ENCODE data around the gene IFFO2. TPM values are rescaled to one million over a fixed set of nuclear protein-coding genes. Genes with fewer than 3 reads are reported as not detected.

The IFFO2 gene
- total and polyA plus RNA-seq, 4 donors = 7.6 to 18.9 (median 8.3) TPM

GRCh38 chr1:18866846-18867245 lies 89.6 kb downstream of the IFFO2 start:
- ATAC-seq (ENCODE audit: insufficient read depth, low FRiP score) (no peak), DNase-seq (no peak)
- 71 to 94% methylated on average over 3 of the region's 3 CpGs for WGBS, 2 donors
- no peak overlapping the region for H3K9ac ChIP-seq (ENCODE audit: insufficient read depth in 1 of 2, low read length in 2 of 2)
- peaks cover 0 to 2% (median 0%) of the 10 kb centered on the region in 5 donors for H3K4me1 ChIP-seq (ENCODE audit: control insufficient read depth in 5 of 5, insufficient read depth in 5 of 5, low read length in 5 of 5)
- H3K27me3 ChIP-seq (ENCODE audit: control insufficient read depth in 3 of 3, insufficient read depth in 3 of 3, low read length in 2 of 3) = no peaks in the 10 kb centered on the region
- TF ChIP-seq, protein P1, sequence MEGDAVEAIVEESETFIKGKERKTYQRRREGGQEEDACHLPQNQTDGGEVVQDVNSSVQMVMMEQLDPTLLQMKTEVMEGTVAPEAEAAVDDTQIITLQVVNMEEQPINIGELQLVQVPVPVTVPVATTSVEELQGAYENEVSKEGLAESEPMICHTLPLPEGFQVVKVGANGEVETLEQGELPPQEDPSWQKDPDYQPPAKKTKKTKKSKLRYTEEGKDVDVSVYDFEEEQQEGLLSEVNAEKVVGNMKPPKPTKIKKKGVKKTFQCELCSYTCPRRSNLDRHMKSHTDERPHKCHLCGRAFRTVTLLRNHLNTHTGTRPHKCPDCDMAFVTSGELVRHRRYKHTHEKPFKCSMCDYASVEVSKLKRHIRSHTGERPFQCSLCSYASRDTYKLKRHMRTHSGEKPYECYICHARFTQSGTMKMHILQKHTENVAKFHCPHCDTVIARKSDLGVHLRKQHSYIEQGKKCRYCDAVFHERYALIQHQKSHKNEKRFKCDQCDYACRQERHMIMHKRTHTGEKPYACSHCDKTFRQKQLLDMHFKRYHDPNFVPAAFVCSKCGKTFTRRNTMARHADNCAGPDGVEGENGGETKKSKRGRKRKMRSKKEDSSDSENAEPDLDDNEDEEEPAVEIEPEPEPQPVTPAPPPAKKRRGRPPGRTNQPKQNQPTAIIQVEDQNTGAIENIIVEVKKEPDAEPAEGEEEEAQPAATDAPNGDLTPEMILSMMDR (IDR thresholded peaks at IDR 0.05; ENCODE audit: control extremely low read depth, extremely low read depth) = no peak
- H3K36me3 ChIP-seq (ENCODE audit: control insufficient read depth in 4 of 4, insufficient read depth in 4 of 4, low read length in 4 of 4) = no peaks in the 10 kb centered on the region
- no peak overlapping the region for H3K27ac ChIP-seq (ENCODE audit: low read depth in 1 of 2, low read length in 1 of 2)
- no peak overlapping the region for H3K4me3 ChIP-seq
- no peaks in the 10 kb centered on the region for H3K9me3 ChIP-seq (ENCODE audit: control insufficient read depth in 4 of 4, insufficient read depth in 3 of 4, low read length in 3 of 4)

- no peaks in the 10 kb centered on the region for H3K9me3 ChIP-seq (ENCODE audit: control insufficient read depth in 4 of 4, insufficient read depth in 3 of 4, low read length in 3 of 4)
These were observed 90.2 kb downstream of the IFFO2 start for GRCh38 chr1:18866314-18866713.

DNA sequence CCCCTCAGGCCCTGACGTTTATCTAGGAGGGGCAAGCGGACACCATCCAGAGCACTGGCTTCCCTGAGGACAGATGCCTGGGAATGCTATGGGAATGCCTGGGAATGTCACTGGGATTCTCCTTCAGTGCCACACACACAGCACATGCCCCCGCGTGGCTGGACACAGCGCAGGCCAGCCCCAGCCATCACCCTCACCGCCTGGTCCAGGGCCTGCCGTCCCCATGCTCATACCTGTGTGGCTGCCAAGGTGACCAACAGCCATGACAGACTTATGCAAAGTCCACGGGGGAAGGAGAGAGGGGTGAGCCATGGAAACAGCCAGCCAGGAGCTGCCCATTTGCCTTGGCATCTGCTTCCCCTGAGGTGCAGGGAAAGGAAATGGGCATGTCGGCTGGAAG lies 91.3 kb downstream of the IFFO2 start:
- H3K4me3 ChIP-seq = no peak overlapping the region
- H3K9me3 ChIP-seq (ENCODE audit: control insufficient read depth in 4 of 4, insufficient read depth in 3 of 4, low read length in 3 of 4) = no peaks in the 10 kb centered on the region
- no peak for ATAC-seq (ENCODE audit: insufficient read depth, low FRiP score)
- TF ChIP-seq, protein P1 (IDR thresholded peaks at IDR 0.05; ENCODE audit: control extremely low read depth, extremely low read depth) = no peak
- H3K27ac ChIP-seq (ENCODE audit: low read depth in 1 of 2, low read length in 1 of 2) = no peak overlapping the region
- no peaks in the 10 kb centered on the region for H3K27me3 ChIP-seq (ENCODE audit: control insufficient read depth in 3 of 3, insufficient read depth in 3 of 3, low read length in 2 of 3)
- peaks cover 0 to 2% (median 0%) of the 10 kb centered on the region in 5 donors for H3K4me1 ChIP-seq (ENCODE audit: control insufficient read depth in 5 of 5, insufficient read depth in 5 of 5, low read length in 5 of 5)
- no peaks in the 10 kb centered on the region for H3K36me3 ChIP-seq (ENCODE audit: control insufficient read depth in 4 of 4, insufficient read depth in 4 of 4, low read length in 4 of 4)
- no peak for DNase-seq
- WGBS, 2 donors = 75 to 79% methylated on average over 9 of the region's 9 CpGs
- H3K9ac ChIP-seq (ENCODE audit: insufficient read depth in 1 of 2, low read length in 2 of 2) = no peak overlapping the region

More at GRCh38 chr1:18866314-18866713, 90.2 kb downstream of the IFFO2 start:
- Histone ChIP-seq H3K9ac (ENCODE audit: insufficient read depth in 1 of 2, low read length in 2 of 2) (no peak overlapping the region), H3K4me3 (no peak overlapping the region), H3K27me3 (ENCODE audit: control insufficient read depth in 3 of 3, insufficient read depth in 3 of 3, low read length in 2 of 3) (no peaks in the 10 kb centered on the region), H3K4me1 (ENCODE audit: control insufficient read depth in 5 of 5, insufficient read depth in 5 of 5, low read length in 5 of 5) (peaks cover 0 to 2% (median 0%) of the 10 kb centered on the region in 5 donors), H3K27ac (ENCODE audit: low read depth in 1 of 2, low read length in 1 of 2) (no peak overlapping the region), H3K36me3 (ENCODE audit: control insufficient read depth in 4 of 4, insufficient read depth in 4 of 4, low read length in 4 of 4) (no peaks in the 10 kb centered on the region)
- DNase-seq (no peak), ATAC-seq (ENCODE audit: insufficient read depth, low FRiP score) (no peak)
- TF ChIP-seq, protein P1 (IDR thresholded peaks at IDR 0.05; ENCODE audit: control extremely low read depth, extremely low read depth) = no peak
- 64 to 84% methylated on average over 6 of the region's 6 CpGs for whole genome bisulfite sequencing, 2 donors

DNA sequence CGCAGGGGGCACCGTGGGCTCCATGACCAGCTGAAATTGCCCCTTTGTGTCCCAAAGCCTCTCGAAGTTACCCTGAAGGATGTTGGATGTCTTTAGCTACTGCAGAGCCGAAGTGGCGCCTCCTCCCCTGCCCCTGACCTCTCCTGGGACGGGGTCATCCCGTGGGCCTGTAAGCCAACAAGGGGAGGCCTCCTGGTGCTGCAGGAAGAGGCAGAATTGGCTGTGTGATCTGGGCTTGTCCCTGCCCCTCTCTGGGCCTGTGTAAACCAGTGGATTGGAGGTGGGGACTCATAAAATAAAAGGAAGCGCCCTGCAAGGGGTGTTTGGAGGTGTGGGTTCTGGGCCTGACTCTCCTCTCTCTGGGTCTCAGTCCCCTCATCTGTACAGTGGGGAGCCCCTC lies 94.9 kb downstream of the IFFO2 start:
- Histone ChIP-seq H3K36me3 (ENCODE audit: control insufficient read depth in 4 of 4, insufficient read depth in 4 of 4, low read length in 4 of 4) (no peaks in the 10 kb centered on the region), H3K27me3 (ENCODE audit: control insufficient read depth in 3 of 3, insufficient read depth in 3 of 3, low read length in 2 of 3) (no peaks in the 10 kb centered on the region), H3K27ac (ENCODE audit: low read depth in 1 of 2, low read length in 1 of 2) (no peak overlapping the region), H3K9ac (ENCODE audit: insufficient read depth in 1 of 2, low read length in 2 of 2) (no peak overlapping the region), H3K9me3 (ENCODE audit: control insufficient read depth in 4 of 4, insufficient read depth in 3 of 4, low read length in 3 of 4) (peaks cover 0 to 4% (median 1%) of the 10 kb centered on the region in 4 donors), H3K4me3 (no peak overlapping the region), H3K4me1 (ENCODE audit: control insufficient read depth in 5 of 5, insufficient read depth in 5 of 5, low read length in 5 of 5) (no peaks in the 10 kb centered on the region)
- 66 to 78% methylated on average over 8 of the region's 8 CpGs for WGBS, 2 donors
- TF ChIP-seq, protein P1 (IDR thresholded peaks at IDR 0.05; ENCODE audit: control extremely low read depth, extremely low read depth) = no peak
- DNase-seq (no peak), ATAC-seq (ENCODE audit: insufficient read depth, low FRiP score) (no peak)

Data from lung (tissue), 12 donors.